Renal cortex interstitium (tissue), 11 donors: ENCODE data around the gene IL4R. TPM values are rescaled to one million over a fixed set of nuclear protein-coding genes. Genes with fewer than 3 reads are reported as not detected.
"Not testable (repeated sequence)": the region's sequence is repeated elsewhere in the genome, so short reads cannot be mapped to it uniquely, and the experiment has no call there.

Experiments used
- DNase-seq, 11 donors: peaks; one replicate each; pipeline ENCODE4 v3.0.0-alpha.2; 2013; ENCODE audit warnings: low read depth in 9 of 11, low spot score in 4 of 11; ENCODE audit errors: extremely low read depth in 1 of 11
- polyA plus RNA-seq, 3 donors: library from polyadenylated mRNA; unstranded; fragments of 120-200 nt; gene quantifications; one replicate each; pipeline ENCODE4 v1.2.1, GENCODE V29; 2013; ENCODE audit not compliant: insufficient read length in 3 of 3

Gene IL4R
- polyA plus RNA-seq, 3 donors: 15.5 to 25.4 (median 17.2) TPM

DNA sequence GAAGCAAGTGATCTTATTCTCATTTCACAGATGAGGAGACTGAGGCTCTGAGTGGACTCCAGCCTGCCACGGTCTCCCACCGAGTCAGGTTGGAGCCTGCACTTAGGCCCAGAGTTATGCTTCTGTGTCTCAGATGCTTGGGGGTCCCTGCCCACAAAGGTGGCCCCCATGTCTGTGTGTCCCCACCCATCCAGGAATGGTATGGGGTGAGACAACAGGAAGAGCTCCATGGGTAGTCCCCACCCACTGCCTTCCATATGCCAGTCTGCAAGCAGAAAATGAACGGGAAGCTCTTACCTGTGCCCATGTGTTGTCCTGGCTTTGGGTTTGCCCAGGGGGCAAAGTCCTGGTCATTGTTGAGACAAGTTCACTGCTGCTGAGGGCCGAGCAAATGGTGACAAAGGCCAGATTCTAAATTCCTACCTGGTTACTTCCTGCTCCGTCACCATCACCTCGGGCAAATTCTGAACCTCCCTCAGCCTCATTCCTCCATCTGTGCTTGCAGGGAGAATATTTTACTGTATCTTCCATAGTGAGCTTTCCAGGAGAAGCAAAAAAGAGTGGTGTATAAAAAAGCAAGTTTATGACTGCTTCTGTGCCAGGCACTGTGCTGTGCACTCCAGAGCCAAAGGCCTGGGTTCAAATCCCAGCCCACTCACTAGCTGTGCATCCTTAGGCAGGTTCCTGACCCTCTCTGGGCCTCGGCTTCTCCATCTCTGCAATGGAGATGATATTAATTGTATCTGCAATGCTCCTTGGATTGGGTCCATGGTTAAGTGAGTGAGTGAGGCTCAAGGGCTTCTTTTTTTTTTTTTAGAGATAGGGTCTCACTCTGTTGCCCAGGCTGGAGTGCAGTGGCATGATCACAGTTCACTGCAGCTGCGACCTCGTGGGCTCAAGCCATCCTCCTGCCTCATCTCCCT is 9.3 kb downstream of the IL4R start:
- DNase-seq: no peak

DNA sequence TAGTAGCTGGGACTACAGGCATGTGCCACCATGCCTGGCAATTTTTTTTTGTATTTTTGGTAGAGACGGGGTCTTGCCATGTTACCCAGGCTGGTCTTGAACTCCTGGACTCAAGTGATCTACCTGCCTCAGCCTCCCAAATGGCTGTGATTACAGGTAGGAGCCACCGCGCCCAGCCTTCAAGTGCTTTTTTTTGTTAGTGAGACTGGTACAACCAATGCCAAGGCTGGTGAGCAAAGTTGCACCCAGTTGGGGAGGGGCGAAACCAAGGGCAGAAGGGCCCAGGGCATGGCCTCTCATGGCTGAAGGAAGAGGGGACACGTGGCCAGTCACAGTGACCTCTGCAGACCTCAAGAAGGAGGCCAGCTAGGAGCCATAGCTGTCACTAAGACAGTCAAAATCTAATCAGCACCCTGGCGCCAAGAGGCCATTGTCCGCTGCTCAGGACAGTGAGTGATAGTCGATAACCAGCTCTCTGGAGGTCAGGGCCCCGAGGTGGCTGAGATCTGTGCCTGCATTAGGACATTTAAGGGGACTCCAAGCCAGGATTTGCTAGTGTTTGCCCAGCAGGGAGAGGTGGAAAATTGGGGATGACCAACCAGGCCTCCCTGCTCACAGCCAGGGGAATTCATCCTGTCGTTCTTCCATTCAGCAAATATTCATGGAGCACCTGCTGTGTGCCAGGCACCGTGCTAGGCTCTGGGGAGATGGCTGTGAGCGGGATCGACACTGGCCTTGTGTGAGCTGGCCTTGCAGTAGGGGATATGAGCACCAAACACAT is 10.2 kb downstream of the IL4R start:
- no peak for DNase-seq

DNA sequence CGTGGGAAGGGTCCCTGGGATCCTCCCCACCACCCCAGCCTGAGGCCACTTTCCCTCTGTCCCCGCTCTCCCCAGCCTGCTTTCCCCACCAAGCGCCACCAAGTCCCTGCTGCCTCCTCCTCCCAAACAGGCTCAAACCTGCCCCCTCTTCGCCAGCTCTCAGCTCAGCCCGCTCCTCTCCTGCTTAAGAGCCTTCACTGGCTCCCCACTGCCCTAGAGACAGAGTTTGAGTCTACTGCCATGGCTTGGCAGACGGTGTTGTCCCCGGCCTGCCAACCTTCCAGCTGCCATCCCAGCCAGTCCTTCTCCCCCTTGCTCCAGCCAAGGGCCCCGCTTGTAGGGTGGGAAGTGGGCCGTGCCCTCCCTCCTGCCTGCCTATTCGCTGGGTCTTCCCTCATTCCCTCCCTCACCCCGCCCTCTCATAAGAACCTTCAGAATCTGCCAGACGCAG is 11.1 kb downstream of the IL4R start:
- DNase-seq: no peak

DNA sequence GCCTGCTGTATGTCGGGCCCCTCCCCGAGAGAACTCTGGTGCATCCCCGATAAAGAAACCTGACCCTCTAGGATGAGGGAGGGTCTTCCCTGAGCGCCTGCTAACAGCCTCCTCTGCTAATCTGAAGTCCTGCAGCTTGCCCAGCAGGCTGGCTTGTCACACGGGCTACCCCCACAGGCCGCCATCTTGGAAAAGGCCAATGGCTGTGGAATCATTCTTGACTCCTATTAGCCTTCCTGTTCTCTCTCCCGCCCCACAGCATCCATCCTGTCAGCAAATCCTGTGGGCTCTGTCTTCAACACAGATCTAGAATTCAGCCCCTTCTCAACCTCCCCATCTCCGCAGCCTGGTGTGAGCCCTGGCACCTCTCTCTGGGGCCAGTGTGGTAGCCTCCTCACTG is 12.0 kb downstream of the IL4R start:
- no peak for DNase-seq

DNA sequence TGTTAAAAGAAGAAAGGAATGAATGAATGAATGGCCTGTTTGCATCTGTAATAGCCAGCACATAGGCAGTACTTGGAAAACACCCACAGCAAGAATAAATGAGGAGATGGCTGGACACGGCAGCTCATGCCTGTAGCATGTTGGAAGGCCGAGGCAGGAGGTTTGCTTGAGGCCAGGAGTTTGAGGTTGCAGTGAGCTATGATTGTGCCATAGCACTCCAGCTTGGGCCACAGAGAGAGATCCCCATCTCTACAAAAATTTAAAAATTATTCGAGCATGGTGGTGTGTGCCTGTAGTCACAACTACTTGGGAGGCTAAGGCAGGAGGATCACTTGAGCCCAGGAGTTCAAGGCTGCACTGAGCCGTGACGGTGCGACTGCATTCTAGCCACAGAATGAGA is 12.5 kb downstream of the IL4R start:
- no peak for DNase-seq

DNA sequence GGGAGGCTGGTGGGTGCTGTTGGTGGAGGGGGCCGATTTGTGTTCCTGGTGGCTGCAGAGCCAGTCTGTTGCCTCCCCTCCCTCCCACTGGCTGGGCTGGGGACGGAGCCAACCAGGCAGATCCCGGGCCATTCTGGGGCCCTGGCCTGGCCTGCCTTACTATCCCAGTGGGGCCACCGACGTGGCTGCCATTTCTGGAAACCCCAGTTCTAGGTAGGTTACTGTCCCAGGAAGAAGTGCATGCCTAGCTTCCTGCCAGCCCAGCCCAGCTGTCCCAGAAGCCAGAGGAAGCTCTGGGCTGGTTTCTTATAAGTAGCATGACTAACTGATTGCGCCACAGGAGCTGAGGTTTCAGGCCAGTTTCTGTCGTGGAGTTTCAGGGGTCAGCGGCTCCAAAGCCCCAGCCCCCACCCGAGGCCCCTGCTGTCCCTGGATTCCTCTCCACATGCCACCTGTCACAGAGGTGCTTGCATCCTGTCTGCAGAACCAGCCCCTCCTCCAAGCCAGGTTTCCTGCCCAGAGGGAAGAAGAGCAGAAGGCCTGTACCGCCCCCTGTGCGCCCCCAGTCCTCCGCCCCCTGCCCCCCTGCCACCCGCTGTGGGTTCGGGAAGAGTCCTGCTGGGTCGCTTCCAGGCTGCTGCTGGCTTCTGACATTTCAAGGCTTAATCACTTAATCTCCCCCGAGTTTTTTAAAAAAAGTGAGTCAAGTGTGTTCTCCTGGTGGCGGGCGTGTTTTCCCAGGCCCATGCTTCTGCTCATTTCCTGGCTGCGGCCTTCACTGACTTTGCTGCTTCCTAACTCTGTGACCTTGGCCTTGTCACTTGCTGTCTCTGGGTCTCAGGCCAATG is 13.2 kb downstream of the IL4R start:
- DNase-seq: peak in 2 of 11 donors; percentile 26 to 31

DNA sequence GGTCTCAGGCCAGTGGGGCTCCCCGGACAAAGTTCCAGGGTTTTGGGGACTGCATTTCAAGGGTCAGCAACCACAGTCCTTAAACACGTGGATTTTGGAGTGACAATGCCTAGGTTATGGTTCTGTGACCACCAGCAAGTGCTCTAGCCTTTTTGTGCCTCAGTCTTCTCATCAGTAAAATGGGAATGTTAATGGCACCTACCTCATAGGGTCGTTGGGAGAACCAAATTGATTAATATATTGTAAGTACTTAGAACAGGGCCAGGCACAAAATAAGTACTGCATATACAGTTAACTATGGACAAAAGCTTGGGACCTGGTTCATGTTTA is 13.8 kb downstream of the IL4R start:
- no peak for DNase-seq

DNA sequence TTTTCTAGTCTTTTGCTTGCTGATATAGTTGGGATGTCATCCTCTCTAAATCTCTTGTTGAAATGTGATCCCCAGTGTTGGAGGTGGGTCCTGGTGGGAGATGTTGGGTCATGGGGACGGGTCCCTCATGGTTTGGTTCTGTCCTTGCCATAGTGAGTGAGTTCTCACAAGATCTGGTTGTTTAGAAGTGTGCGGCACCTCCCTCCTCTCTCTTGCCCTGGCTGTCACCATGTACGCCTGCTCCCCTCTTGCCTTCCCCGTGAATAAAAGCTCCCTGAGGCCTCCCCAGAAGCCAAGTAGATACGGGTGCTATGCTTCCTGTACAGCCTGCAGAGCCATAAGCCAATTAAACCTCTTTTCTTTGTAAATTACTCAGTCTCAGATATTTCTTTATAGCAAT is 15.2 kb downstream of the IL4R start:
- no peak for DNase-seq

DNA sequence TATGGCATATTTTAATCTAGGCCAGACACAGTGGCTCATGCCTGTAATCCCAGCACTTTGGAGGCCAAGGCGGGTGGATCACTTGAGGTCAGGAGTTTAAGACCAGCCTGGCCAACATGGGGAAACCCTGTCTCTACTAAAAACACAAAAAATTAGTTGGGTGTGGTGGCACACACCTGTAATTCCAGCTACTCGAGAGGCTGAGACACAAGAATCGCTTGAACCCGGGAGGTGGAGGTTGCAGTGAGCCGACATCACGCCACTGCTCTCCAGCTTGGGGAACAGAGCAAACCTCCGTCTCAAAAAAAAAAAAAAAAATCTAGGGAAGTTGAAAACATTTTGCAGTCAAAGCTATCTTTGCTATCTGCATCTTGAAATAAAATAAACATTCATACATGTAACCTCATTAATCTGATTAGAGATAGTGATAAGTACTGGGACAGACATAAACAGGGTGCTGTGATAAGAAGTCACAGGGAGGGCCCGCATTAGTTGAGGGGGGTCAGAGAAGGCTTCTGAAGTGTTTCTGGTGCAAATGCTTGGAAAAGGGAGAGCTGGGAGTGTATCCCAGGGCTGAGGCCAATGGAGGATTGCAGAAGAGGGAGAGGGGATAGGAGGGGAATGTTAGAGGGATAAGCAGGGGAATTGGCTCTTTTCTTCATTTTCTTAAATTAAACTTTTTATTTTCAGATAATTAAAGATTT is 15.8 kb downstream of the IL4R start:
- DNase-seq: not testable (repeated sequence)

DNA sequence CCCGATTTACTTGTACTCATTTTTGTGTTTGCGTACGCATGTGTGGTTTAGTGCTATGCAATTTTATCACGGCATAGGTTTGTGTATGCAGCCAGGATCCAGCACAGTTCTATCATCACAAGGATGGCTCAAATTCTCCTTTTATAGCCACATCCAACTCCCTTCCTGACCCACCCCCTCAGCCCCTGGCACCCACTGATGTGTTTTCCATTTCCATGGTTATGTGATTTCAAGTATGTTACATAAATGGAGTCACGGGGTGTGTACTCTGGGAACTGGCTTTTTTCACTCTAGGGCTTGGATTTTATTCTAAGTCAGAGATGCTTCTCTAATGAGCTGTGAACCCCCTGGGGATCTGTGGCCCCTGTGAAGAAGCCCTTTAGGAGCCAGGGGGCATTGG is 16.8 kb downstream of the IL4R start:
- no peak for DNase-seq

DNA sequence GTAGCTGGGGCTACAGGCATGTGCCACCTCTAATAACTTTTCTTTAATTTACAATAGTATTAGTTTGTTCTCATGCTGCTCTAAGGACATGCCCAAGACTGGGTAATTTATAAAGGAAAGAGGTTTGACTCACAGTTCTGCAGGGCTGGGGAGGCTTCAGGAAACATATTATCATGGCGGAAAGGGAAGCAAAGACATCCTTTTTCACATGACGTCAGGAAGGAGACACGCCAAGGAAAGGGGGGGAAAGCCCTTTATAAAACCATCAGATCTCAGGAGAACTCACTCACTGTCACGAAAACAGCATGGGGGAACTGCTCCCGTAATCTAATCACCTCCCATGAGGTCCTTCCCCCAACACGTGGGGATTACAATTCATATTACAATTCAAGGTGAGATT is 18.3 kb downstream of the IL4R start:
- no peak for DNase-seq

DNA sequence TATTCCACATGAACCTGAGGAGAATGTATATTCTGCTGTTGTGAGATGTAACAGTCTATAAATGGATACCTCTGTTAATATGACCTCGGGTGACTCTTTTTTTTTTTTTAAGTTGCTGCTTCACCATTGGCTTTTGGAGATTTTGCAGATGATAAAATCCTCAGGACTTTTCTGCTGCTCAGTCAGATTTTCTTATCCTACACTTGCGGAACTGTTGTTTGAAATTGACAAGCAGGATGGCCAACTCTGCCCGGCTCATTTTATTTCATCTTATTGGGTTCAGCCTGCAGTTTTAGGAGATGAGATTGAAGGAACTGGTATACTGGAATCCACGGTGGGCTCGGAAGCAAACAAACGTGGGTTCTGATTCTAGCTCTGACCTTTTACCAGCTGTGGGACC is 19.3 kb downstream of the IL4R start:
- DNase-seq: no peak

DNA sequence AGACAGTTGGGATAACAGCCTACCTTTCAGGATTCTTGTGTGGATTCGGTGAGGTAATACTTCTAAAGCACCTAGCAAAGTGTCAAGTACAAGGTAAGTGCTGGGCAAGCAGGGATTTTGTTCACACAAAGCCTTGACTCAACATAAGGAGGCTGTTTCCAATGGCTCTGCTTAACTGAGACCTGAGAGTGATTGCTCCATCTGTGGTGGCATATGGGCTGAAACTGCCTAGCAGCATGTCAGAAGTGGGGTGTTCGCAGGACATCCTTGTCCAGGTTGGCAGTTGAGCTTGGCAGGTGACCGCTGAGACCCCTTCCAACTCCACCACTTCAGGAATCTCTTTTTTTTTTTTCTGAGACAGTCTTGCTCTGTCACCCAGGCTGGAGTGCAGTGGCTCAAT is 19.8 kb downstream of the IL4R start:
- DNase-seq: no peak

DNA sequence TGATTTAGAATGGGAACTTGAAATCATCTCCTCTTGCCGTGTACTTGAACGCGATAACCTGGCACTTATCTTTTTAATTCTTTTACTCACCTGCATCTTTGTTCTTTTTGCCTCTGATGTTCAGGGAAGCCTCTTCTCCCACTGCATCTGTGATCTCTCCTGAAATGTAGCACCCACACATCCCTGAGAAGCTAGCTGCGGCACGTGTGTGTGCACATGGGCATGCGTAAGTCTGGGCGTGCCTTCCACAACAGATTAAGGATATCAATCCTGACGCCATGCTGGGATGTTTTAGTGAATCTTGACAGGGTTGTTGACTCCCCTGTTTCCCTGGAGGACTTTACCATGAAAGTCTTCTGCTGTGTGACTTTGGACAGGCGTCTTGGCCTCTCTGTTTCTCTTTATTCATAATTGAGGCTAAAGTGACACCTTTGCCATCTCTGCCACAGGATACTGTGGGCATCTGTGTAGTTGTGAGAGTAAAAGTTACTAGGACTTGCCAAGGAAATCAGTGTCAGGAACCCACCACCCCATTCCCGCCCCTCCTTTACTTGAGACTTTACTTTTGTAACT is 20.5 kb downstream of the IL4R start:
- DNase-seq: no peak

DNA sequence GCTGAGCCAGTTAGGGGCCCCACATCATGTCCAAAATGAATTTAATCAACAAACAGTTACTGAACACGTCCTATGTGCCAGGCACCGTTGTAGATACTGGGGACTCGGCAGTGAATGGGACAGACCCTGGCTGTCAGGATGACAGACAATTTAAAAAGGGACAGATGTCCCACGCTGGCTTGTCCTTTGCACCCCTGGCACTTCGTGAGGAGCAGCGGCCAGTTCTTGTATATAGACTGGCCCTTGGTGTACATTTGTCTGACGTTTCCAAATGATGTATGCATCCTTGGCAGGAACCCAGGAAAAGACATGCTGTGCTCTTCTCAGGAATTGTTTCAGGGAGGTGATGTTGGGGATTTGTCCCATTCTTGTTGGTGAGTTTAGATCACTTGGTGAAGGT is 21.1 kb downstream of the IL4R start:
- no peak for DNase-seq

DNA sequence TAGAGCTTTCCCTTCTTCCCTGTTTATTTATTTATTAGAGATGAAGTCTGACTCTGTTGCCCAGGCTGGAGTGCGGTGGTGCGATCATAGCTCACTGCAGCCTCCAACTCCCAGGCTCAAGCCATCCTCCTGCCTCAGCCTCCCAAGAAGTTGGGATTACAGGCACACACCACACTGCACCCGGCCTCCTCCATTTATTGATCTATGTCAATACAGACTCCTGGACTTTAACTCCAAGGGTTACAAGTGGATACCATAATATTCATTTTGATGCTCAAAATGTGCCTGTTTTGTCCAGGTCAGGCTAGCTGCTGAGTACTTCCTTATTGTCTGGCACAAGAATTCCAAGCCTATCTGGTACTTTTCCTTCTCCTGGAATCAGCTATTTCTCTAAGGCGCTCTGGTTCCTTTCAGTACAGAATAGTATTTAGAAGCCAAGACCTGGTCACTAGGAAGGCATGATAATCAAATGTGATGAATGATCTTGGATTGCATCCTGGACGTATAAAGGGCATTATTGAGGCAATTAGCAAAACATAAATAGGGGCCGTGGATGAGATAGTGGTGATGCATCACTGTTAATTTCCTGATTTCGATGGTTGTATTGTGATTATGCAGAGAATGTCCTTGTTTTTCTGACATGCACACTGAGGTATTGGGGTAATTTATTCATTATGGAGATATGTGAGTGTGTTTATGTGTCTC is 21.7 kb downstream of the IL4R start:
- no peak for DNase-seq

DNA sequence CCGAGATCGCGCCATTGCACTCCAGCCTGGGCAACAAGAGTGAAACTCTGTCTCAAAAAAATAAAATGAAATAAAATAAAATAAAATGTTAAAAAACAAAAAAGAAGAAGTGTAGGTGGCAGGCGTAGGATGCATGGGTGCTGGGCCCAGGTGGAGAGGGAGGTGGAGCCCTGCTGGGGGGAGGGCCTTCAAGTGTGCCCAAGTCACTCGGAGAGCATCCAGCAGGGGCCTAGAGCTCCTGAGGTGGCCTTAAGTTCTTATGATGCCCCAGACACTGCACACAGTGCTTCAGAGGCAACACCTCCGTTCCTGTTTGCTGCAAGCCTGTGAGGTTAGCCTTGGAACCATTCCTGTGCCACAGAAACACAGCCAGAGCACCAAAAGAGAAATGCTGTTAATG is 23.2 kb downstream of the IL4R start:
- DNase-seq: no peak

DNA sequence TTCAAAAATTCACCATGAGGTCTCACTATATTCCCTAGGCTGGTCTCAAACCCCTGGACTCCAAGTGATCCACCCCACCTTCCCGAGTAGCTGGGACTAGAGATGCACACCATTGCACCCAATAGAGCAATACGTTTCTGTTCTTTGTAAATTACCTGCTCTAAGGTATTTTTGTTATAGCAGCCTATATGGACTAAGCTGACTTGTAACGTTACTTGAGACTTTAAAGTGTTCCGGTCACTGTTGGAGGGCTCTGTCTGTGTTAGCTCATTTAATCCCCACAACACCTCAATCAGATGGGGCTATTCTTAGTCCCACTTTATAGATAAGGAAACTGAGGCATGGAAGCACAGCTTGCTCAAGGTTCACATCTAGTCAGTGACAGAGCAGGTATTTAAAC is 25.4 kb downstream of the IL4R start:
- DNase-seq: no peak
